ENCODE measurements around the gene CDCA7L.

DNA sequence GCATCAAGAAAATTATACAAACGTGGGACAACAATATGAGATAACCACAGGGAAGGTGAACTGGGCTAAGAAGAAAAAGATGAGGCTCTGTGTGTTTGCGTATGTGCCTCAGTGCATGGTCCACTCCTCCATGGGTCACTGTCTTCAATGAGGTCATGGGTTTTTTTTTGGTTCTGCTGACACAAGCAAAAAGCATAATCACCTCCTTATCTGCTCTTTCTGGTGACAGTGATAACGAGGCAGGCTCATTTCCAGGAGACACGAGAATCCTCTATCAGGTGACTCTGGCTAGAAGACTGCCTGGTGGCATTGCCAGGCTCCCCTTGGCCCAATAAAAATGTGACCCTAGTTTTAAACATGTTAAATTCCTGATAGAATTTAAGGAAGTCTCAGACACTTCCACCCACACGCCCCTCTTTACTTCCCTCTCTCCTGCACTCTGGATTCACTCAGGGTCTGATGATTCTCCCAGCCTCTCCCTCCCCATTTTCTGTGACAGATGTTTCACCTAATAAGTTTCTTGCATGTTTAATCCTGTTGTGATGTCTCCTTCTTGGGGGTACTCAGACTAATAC, 35.3 kb upstream of the CDCA7L start:
- TF ChIP-seq, protein P1, sequence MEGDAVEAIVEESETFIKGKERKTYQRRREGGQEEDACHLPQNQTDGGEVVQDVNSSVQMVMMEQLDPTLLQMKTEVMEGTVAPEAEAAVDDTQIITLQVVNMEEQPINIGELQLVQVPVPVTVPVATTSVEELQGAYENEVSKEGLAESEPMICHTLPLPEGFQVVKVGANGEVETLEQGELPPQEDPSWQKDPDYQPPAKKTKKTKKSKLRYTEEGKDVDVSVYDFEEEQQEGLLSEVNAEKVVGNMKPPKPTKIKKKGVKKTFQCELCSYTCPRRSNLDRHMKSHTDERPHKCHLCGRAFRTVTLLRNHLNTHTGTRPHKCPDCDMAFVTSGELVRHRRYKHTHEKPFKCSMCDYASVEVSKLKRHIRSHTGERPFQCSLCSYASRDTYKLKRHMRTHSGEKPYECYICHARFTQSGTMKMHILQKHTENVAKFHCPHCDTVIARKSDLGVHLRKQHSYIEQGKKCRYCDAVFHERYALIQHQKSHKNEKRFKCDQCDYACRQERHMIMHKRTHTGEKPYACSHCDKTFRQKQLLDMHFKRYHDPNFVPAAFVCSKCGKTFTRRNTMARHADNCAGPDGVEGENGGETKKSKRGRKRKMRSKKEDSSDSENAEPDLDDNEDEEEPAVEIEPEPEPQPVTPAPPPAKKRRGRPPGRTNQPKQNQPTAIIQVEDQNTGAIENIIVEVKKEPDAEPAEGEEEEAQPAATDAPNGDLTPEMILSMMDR (IDR thresholded peaks at IDR 0.05; ENCODE audit: insufficient read depth, low read length), result no peak
- TF ChIP-seq POLR2AphosphoS5 (IDR thresholded peaks at IDR 0.05; ENCODE audit: low read depth), result no peak
- no peak for TF ChIP-seq GABPA (IDR thresholded peaks at IDR 0.05; ENCODE audit: low read depth)
- TF ChIP-seq, protein P2, sequence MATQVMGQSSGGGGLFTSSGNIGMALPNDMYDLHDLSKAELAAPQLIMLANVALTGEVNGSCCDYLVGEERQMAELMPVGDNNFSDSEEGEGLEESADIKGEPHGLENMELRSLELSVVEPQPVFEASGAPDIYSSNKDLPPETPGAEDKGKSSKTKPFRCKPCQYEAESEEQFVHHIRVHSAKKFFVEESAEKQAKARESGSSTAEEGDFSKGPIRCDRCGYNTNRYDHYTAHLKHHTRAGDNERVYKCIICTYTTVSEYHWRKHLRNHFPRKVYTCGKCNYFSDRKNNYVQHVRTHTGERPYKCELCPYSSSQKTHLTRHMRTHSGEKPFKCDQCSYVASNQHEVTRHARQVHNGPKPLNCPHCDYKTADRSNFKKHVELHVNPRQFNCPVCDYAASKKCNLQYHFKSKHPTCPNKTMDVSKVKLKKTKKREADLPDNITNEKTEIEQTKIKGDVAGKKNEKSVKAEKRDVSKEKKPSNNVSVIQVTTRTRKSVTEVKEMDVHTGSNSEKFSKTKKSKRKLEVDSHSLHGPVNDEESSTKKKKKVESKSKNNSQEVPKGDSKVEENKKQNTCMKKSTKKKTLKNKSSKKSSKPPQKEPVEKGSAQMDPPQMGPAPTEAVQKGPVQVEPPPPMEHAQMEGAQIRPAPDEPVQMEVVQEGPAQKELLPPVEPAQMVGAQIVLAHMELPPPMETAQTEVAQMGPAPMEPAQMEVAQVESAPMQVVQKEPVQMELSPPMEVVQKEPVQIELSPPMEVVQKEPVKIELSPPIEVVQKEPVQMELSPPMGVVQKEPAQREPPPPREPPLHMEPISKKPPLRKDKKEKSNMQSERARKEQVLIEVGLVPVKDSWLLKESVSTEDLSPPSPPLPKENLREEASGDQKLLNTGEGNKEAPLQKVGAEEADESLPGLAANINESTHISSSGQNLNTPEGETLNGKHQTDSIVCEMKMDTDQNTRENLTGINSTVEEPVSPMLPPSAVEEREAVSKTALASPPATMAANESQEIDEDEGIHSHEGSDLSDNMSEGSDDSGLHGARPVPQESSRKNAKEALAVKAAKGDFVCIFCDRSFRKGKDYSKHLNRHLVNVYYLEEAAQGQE (IDR thresholded peaks at IDR 0.05; ENCODE audit: insufficient replicate concordance, low read depth), result no peak
